SK-N-SH (cell line): ENCODE data around the gene RASA1.

ENCODE experiments used
- CTCF ChIP-seq: fragments of 200-600 bp; sonication (generic); IDR thresholded peaks from 2 replicates; pipeline ENCODE4 v1.6.1; 2017; ENCODE audit warnings: antibody characterized with exemption, mild to moderate bottlenecking, moderate library complexity
- SMC3 ChIP-seq: IDR thresholded peaks from 2 replicates; pipeline ENCODE4 v1.6.1; 2012; ENCODE audit warnings: low read depth, low read length, improper control_type of control experiment
- TEAD4 ChIP-seq: IDR thresholded peaks from 2 replicates; pipeline ENCODE4 v1.4.0; 2012; ENCODE audit warnings: mild to moderate bottlenecking, borderline replicate concordance; ENCODE audit not compliant: insufficient read depth
- YY1 ChIP-seq: IDR thresholded peaks from 2 replicates; pipeline ENCODE4 v1.4.0; 2012; ENCODE audit warnings: low read depth, mild to moderate bottlenecking

DNA sequence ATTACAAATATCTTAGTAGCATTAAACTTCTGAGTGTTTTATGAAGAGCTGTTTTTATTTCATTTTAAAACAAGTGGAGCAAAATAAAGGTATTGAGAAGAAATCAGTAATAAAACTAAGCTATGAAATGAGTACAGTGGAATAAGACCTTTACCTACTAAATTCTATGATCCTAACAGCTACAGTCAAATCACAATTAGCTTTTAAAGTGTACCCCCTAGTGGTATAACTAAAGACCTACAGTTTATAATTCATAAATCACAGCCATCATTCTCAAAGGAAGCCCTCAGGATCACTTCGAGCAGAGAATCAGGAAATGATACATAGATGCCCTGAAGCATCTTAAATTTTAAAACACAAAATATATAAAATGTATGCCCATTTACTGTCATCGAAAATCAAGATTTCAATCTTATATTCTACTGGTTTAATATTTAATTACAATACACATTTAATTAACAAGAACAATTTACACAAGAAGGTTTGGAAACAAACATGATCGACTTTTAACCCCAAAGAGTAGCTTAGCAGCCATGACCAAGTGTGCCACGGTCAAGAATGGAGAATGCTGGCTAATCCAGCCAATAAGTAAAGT, 132.7 kb downstream of the RASA1 start:
- peak; percentile 77 for TF ChIP-seq CTCF
- no peak for TF ChIP-seq TEAD4
- peak; percentile 48 for TF ChIP-seq SMC3
- TF ChIP-seq YY1: no peak
